Measurements from ENCODE around the gene RIMS4. TPM values are rescaled to one million over a fixed set of nuclear protein-coding genes. Genes with fewer than 3 reads are reported as not detected.

RIMS4 gene
- total and polyA plus RNA-seq, 9 donors, result 0.95 to 17.2 (median 3.4) TPM

DNA sequence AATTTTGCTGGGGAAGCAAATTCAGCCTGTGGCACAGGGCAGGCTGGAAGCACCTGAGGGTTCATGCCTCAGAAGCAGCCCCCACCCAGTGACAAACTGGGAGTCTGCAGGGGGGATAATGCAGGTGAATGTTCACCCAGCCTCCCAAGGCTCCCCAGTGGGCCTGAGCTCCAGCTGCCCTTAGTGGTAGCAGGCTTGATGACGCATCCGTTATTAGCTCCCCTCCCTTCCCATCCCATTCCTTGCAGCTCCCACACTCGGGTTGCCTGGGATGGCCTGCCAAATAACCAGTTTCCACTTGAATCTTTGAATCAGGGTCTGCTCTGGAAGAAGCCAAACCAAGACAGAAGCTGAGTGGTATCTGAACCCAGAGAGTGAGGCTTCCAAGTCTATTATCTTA is 48.9 kb downstream of the RIMS4 start:
- Histone ChIP-seq H3K9me3 (no peaks in the 10 kb centered on the region), H3K36me3 (no peaks in the 10 kb centered on the region), H3K27ac (no peak overlapping the region), H3K4me1 (ENCODE audit: insufficient read depth) (no peaks in the 10 kb centered on the region), H3K27me3 (no peaks in the 10 kb centered on the region), H3K4me3 (no peak overlapping the region)
- intact Hi-C loops (cut with DNase I), result no loop called here
- 14 to 20% (median 16%) methylated on average over 3 of the region's 3 CpGs for WGBS, 3 donors
- peak in 1 of 5 donors; percentile 58 for DNase-seq
- TF ChIP-seq EP300 (IDR thresholded peaks at IDR 0.05), result no peak
- no peak for TF ChIP-seq CTCF (IDR thresholded peaks at IDR 0.05)
- no peak for TF ChIP-seq POLR2A (IDR thresholded peaks at IDR 0.05)

DNA sequence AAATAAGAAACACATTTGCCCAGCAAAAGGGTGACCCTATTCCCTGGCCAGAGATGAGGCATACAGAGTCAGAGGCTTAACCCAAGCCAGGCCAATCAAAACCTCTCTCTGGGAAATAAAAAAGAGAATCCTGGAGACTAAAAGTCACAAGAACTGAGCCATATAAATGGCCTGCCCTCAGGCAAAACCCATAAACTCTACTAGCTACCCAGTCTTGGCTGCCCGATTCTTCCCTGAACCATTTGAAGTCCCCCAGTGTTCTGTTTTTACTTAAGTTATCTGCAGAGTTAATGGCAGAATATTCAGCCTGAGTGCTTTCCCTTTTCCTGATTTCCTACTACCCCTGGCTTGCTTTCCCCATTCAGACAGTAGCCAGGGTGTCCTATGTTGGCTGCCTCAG is 50.8 kb downstream of the RIMS4 start:
- no peaks in the 10 kb centered on the region for H3K4me1 ChIP-seq (ENCODE audit: insufficient read depth)
- TF ChIP-seq EP300 (IDR thresholded peaks at IDR 0.05) (no peak), POLR2A (IDR thresholded peaks at IDR 0.05) (no peak), CTCF (IDR thresholded peaks at IDR 0.05) (no peak)
- WGBS, 3 donors, result 86 to 90% (median 90%) methylated on average over 1 of the region's 1 CpG
- no peaks in the 10 kb centered on the region for H3K9me3 ChIP-seq
- intact Hi-C loops (cut with DNase I), result loop anchor here in 1 of 4 donors (10.0 kb wide), 2 partner anchors 205 to 1165 kb away; partner anchors contain the start of genes IFT52, STK4 and TOMM34
- H3K27me3 ChIP-seq, result no peaks in the 10 kb centered on the region
- H3K36me3 ChIP-seq, result no peaks in the 10 kb centered on the region
- no peak overlapping the region for H3K27ac ChIP-seq
- DNase-seq, result no peak
- H3K4me3 ChIP-seq, result no peak overlapping the region

DNA sequence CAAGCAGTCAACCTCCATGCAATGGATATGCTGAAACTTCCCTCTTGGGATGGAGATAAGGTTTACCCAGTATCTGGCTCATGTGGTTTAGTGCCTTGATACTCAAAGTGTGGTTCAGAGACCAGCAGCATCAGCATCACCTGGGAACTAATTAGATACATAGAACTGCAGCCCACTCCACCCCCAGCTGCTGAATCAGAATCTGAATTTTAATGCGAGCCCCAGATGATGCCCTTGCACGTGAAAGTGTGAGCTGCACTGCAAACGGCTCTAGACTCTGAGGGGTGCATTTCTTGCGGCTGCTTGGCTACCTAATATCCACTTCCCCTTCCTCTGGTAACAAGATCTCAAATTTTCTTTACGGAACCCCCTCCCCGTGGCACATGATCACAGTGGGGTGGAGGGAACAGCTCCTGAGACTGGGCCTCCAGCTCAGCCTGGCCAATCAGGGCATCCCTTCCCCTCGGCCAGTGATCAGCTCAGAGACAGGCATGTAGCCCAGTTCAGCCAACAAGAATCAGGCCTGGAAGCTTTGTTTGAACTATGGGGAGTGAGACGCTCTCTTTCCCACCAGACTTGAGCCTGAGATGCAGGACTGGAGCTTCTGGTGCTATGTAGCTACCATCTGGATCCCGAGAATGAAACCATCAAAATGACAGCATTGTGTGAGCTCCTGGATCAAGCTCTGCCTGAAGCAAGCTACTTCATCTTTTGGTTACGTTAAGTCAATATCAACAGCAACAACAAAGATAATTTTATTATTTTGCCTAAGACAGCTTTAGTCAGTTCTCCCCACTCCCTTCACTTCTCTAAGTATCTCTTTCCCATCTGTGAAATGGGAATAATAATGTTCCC is 51.9 kb downstream of the RIMS4 start:
- no peaks in the 10 kb centered on the region for H3K27me3 ChIP-seq
- no peak for DNase-seq
- TF ChIP-seq POLR2A (IDR thresholded peaks at IDR 0.05) (no peak), EP300 (IDR thresholded peaks at IDR 0.05) (no peak), CTCF (IDR thresholded peaks at IDR 0.05) (no peak)
- H3K36me3 ChIP-seq, result no peaks in the 10 kb centered on the region
- H3K4me1 ChIP-seq (ENCODE audit: insufficient read depth), result no peaks in the 10 kb centered on the region
- WGBS, 3 donors, result 61 to 68% (median 64%) methylated on average over 10 of the region's 10 CpGs
- intact Hi-C loops (cut with DNase I), result loop anchor here in 1 of 4 donors (10.0 kb wide), 2 partner anchors 206 to 1164 kb away; partner anchors contain the start of genes IFT52, STK4 and TOMM34
- no peaks in the 10 kb centered on the region for H3K9me3 ChIP-seq
- H3K27ac ChIP-seq, result no peak overlapping the region
- no peak overlapping the region for H3K4me3 ChIP-seq

DNA sequence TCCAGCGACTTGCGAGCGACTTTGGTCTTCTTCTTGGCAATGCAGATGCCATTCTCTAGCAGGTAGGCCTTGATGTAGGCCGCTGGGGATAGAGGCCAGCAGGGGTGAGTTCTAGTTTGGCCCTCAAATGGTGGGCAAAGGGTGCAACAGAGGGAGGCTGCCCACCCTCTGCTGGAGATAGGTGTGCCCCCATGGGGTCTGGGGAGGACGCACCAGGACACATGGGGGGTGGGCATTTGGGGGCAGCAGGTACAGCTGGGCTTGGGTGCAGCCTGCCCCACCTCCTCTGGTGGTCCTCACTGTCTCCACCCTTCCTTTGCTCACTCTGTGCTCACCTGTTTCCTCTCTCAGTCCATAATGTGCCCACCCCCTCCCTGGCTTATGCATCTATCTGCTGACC is 53.4 kb downstream of the RIMS4 start:
- intact Hi-C loops (cut with DNase I), result loop anchor here in 1 of 4 donors (10.0 kb wide), 2 partner anchors 208 to 1162 kb away; partner anchors contain the start of genes IFT52, STK4 and TOMM34
- no peak for DNase-seq
- no peak overlapping the region for H3K27ac ChIP-seq
- no peaks in the 10 kb centered on the region for H3K4me1 ChIP-seq (ENCODE audit: insufficient read depth)
- H3K9me3 ChIP-seq, result no peaks in the 10 kb centered on the region
- H3K27me3 ChIP-seq, result no peaks in the 10 kb centered on the region
- H3K36me3 ChIP-seq, result no peaks in the 10 kb centered on the region
- WGBS, 3 donors, result 95 to 98% (median 97%) methylated on average over 5 of the region's 5 CpGs
- TF ChIP-seq POLR2A (IDR thresholded peaks at IDR 0.05) (no peak), EP300 (IDR thresholded peaks at IDR 0.05) (no peak), CTCF (IDR thresholded peaks at IDR 0.05) (no peak)
- H3K4me3 ChIP-seq, result no peak overlapping the region

Measured in ovary (tissue), 9 donors.